Stomach (tissue), 9 donors: ENCODE measurements around the gene SLC24A4. TPM values are rescaled to one million over a fixed set of nuclear protein-coding genes. Genes with fewer than 3 reads are reported as not detected.

Experiments
- DNase-seq, 2 donors: peaks; one replicate each; pipeline versions ENCODE4 v3.0.0 to v3.0.0-alpha.2; 2013 to 2019
- H3K27ac ChIP-seq, 5 donors: fragments of 200-600 bp in 4 of 5; sonication (generic) in 4 of 5; one replicate each; pipeline ENCODE4 v1.5.1; 2013 to 2019; ENCODE audit warnings: mild to moderate bottlenecking in 1 of 5, moderate library complexity in 1 of 5
- H3K27me3 ChIP-seq, 3 donors: fragments of 200-600 bp; sonication (generic); one replicate each; pipeline ENCODE4 v1.5.1; 2017 to 2019; ENCODE audit warnings: mixed run types in 1 of 3
- H3K36me3 ChIP-seq, 4 donors: fragments of 200-600 bp; sonication (generic); 1 replicate in 3 of 4; 2 replicates in 1 of 4; pipeline ENCODE4 v1.5.1; 2016 to 2019
- H3K4me1 ChIP-seq, 4 donors: fragments of 200-600 bp; sonication (generic); one replicate each; pipeline ENCODE4 v1.5.1; 2016 to 2019
- H3K4me3 ChIP-seq, 4 donors: fragments of 200-600 bp; sonication (generic) in 3 of 4; one replicate each; pipeline ENCODE4 v1.5.1; 2016 to 2019; ENCODE audit warnings: mild to moderate bottlenecking in 1 of 4
- H3K9me3 ChIP-seq, 4 donors: fragments of 200-600 bp; sonication (generic); one replicate each; pipeline ENCODE4 v1.5.1; 2016 to 2019
- EP300 ChIP-seq: sonication (generic); formaldehyde crosslinking; IDR thresholded peaks from one replicate; pipeline ENCODE4 v1.6.1; 2017; ENCODE audit warnings: antibody characterized with exemption
- POLR2A ChIP-seq, 4 donors: fragments of 450-650 bp; IDR thresholded peaks; one replicate each; pipeline ENCODE4 v1.6.1; 2016; ENCODE audit warnings: antibody characterized with exemption in 4 of 4, control low read depth in 2 of 4, mild to moderate bottlenecking in 1 of 4, moderate library complexity in 1 of 4
- POLR2AphosphoS5 ChIP-seq, 3 donors: sonication (generic); formaldehyde crosslinking; IDR thresholded peaks; one replicate each; pipeline ENCODE4 v1.6.1; 2016; ENCODE audit warnings: antibody characterized with exemption in 3 of 3
- WGBS, 5 donors: extraction: QIAGEN DNeasy Blood & Tissue Kit in 3 of 5; methylation state at CpG; one replicate each; pipeline versions ENCODE4 v1.1.5 to v1.1.7; 2013 to 2018; 5-methylcytosine and 5-hydroxymethylcytosine counted together
- intact Hi-C: fragments of 100-400 bp; cut with DNase I; formaldehyde crosslinking; loops from one replicate; pipeline ENCODE4 v1.15.1; 2023; ENCODE audit warnings: low total_unique reads
- polyA plus RNA-seq, 3 donors: library from polyadenylated mRNA; stranded (reverse); fragments of 200-250 nt; gene quantifications; one replicate each; pipeline ENCODE4 v1.2.3, GENCODE V29; 2013
- total RNA-seq, 5 donors: library from RNA; depleted of rRNA; stranded (reverse); fragments of >200 nt; gene quantifications; one replicate each; pipeline versions ENCODE4 v1.1.0 to v1.2.3, GENCODE V29; 2014 to 2016
- TF ChIP-seq, protein P1 (sequence below), 7 experiments: fragments of 450-650 bp in 4 of 7; fragments of 200-600 bp in 3 of 7; sonication (generic) in 3 of 7; IDR thresholded peaks; one replicate each; pipeline ENCODE4 v1.5.1; 2016 to 2019; ENCODE audit warnings: antibody characterized with exemption in 7 of 7, control low read depth in 2 of 7, mild to moderate bottlenecking in 1 of 7
- donor health status: healthy with polysubstance abuse.
- donor health status: Bipolar disorder and iron deficiency.
- donor health status: healthy.

SLC24A4 gene
- total and polyA plus RNA-seq, 8 donors: 0.08 to 0.92 (median 0.38) TPM; not detected in 4

DNA sequence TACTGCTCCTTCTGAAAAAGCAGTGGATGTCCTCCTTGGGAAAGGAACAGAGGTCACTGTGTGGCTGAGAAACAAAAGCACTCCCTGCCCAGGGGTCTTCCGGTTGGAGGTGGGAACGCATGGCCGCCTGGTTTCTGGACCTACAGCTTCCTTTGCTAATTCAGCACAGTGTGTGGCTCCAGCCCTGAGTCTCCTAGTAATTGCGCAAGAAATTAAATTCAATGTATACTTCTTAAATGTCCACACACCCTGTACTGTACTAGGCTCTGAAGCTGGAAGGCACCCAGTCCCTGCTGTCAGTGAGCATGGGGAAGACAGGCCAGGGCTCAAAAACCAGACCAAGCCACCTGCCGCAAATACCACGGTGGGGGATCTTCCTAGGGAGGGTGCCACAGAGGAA is 13.4 kb downstream of the SLC24A4 start:
- Histone ChIP-seq H3K4me1 (no peaks in the 10 kb centered on the region), H3K36me3 (no peaks in the 10 kb centered on the region), H3K4me3 (no peak overlapping the region), H3K27me3 (peaks cover 0 to 11% (median 4%) of the 10 kb centered on the region in 3 donors), H3K27ac (no peak overlapping the region), H3K9me3 (no peaks in the 10 kb centered on the region)
- DNase-seq: no peak
- intact Hi-C loops: no loop called here
- WGBS, 5 donors: 83 to 86% (median 85%) methylated on average over 6 of the region's 6 CpGs
- TF ChIP-seq EP300 (no peak), POLR2AphosphoS5 (IDR thresholded peaks at IDR 0.05) (no peak), POLR2A (IDR thresholded peaks at IDR 0.05) (no peak)
- TF ChIP-seq, protein P1, sequence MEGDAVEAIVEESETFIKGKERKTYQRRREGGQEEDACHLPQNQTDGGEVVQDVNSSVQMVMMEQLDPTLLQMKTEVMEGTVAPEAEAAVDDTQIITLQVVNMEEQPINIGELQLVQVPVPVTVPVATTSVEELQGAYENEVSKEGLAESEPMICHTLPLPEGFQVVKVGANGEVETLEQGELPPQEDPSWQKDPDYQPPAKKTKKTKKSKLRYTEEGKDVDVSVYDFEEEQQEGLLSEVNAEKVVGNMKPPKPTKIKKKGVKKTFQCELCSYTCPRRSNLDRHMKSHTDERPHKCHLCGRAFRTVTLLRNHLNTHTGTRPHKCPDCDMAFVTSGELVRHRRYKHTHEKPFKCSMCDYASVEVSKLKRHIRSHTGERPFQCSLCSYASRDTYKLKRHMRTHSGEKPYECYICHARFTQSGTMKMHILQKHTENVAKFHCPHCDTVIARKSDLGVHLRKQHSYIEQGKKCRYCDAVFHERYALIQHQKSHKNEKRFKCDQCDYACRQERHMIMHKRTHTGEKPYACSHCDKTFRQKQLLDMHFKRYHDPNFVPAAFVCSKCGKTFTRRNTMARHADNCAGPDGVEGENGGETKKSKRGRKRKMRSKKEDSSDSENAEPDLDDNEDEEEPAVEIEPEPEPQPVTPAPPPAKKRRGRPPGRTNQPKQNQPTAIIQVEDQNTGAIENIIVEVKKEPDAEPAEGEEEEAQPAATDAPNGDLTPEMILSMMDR (IDR thresholded peaks at IDR 0.05): no peak

DNA sequence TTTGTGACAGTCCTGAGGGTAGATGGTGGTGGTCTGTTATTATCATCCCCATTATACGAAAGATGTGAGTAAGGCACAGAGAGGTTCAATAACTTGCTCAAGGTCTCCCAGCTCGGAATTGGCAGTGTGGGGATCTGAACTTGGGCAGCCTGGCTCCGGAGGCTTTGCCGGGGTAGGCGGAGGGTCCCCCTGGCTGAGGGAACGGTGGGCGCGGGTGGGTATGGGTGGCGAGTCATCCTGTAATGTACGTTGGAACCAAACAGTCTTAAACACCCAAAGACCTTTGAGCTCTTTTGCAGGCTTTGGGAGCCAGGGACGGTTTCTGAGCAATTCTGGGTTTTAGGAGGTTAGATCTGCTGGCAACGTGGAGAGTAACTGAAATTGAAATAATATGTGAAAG is 16.5 kb downstream of the SLC24A4 start:
- Histone ChIP-seq H3K27ac (no peak overlapping the region), H3K4me1 (no peaks in the 10 kb centered on the region), H3K27me3 (peaks cover 0 to 32% (median 4%) of the 10 kb centered on the region in 3 donors), H3K4me3 (no peak overlapping the region), H3K36me3 (no peaks in the 10 kb centered on the region), H3K9me3 (no peaks in the 10 kb centered on the region)
- TF ChIP-seq POLR2A (IDR thresholded peaks at IDR 0.05) (no peak), POLR2AphosphoS5 (IDR thresholded peaks at IDR 0.05) (no peak), EP300 (no peak)
- TF ChIP-seq, protein P1 (IDR thresholded peaks at IDR 0.05): no peak
- intact Hi-C loops: no loop called here
- no peak for DNase-seq
- WGBS, 5 donors: 82 to 90% (median 86%) methylated on average over 12 of the region's 12 CpGs

DNA sequence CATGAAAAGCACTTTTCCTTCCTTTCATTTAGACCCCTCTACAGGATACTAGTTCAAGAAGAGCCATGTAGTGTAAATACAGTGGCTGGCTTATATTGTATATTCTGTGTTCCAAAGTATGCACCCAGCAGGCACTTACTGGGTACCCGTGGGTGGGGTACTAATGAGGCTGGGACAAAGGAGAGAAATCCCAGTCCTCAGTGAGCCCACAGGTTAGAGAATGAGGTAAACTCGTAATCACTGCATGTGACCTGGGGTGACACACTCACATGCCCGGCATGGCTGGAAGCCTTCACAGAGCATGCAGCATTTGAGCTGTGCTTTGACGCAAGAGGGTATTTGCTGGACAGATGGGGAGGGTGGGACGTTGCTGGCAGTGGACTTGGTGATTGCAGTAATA is 17.1 kb downstream of the SLC24A4 start:
- Histone ChIP-seq H3K27me3 (peaks cover 0 to 38% (median 4%) of the 10 kb centered on the region in 3 donors), H3K36me3 (no peaks in the 10 kb centered on the region), H3K9me3 (no peaks in the 10 kb centered on the region), H3K4me1 (no peaks in the 10 kb centered on the region), H3K27ac (no peak overlapping the region), H3K4me3 (no peak overlapping the region)
- intact Hi-C loops: no loop called here
- WGBS, 5 donors: 68 to 82% (median 73%) methylated on average over 5 of the region's 5 CpGs
- no peak for TF ChIP-seq EP300
- TF ChIP-seq POLR2A (IDR thresholded peaks at IDR 0.05): no peak
- TF ChIP-seq, protein P1 (IDR thresholded peaks at IDR 0.05): no peak
- no peak for DNase-seq

DNA sequence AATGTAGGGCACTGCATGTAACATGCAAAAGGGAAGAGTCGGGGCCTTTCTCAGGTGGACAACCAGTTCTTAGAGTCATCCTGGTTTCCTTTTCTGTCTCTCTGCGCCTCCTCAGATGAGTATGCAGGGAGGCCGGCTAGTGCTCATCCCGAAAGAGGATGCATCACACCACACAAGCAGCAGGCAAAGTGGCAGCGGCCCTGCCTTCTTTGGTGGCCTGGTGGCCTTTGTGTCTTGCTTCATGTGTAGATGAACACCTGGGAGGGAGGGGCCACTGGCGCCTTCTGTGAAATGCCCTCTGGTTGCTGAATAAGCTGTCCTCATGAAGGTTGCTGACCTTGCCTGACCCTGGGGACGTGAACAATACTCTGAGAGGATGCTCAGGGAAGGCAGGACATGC is 18.0 kb downstream of the SLC24A4 start:
- intact Hi-C loops: no loop called here

DNA sequence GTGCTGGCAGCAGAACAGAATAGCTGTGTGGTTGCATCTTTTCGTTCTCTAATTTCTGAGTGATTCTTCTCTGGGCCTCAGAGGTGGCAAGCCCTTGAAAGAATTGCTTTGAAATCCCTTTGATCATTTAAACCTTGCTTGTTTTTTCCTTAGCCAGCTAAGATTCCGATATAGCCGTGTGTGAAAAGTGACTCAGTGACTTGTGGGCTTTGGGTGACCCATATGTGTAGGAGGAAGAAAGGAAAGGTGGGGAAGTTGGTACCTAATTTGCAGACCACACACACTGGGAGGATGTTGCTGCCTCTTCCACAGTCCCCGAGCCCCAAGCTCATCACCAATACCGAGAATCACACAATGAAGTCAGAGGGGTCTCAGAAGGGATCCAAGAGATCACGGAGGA is 18.8 kb downstream of the SLC24A4 start:
- H3K4me3 ChIP-seq: no peak overlapping the region
- TF ChIP-seq POLR2A (IDR thresholded peaks at IDR 0.05): no peak
- no peak overlapping the region for H3K27ac ChIP-seq
- 76 to 85% (median 80%) methylated on average over 6 of the region's 6 CpGs for WGBS, 5 donors
- H3K9me3 ChIP-seq: no peaks in the 10 kb centered on the region
- no peaks in the 10 kb centered on the region for H3K4me1 ChIP-seq
- no peak for DNase-seq
- intact Hi-C loops: no loop called here
- no peaks in the 10 kb centered on the region for H3K36me3 ChIP-seq
- H3K27me3 ChIP-seq: peaks cover 0 to 33% (median 4%) of the 10 kb centered on the region in 3 donors

More for the DNA sequence above, 18.0 kb downstream of the SLC24A4 start:
- H3K27ac ChIP-seq: no peak overlapping the region
- no peaks in the 10 kb centered on the region for H3K9me3 ChIP-seq
- no peaks in the 10 kb centered on the region for H3K36me3 ChIP-seq
- DNase-seq: no peak
- H3K4me1 ChIP-seq: no peaks in the 10 kb centered on the region
- H3K4me3 ChIP-seq: no peak overlapping the region
- H3K27me3 ChIP-seq: peaks cover 0 to 38% (median 4%) of the 10 kb centered on the region in 3 donors
- TF ChIP-seq EP300: no peak
- 65 to 81% (median 75%) methylated on average over 7 of the region's 7 CpGs for WGBS, 5 donors
